NCI-H524 treated with DMSO at 0.1 percent for 48 hours (cell line): ENCODE results near the gene PPME1.

ENCODE experiments used
- DNase-seq: peaks from one replicate; lab custom pipeline; 2025; lab: John Stamatoyannopoulos, UW

PPME1 gene

GRCh38 chr11:74282421-74282820 is 111.3 kb downstream of the PPME1 start:
- DNase-seq: no peak

GRCh38 chr11:74282914-74283371 is 111.9 kb downstream of the PPME1 start:
- no peak for DNase-seq

- no peak for DNase-seq
Observed at GRCh38 chr11:74283580-74284180, 112.6 kb downstream of the PPME1 start.

GRCh38 chr11:74284466-74284865 is 113.4 kb downstream of the PPME1 start:
- no peak for DNase-seq

- no peak for DNase-seq
Observed at GRCh38 chr11:74288161-74288560, 117.1 kb downstream of the PPME1 start.

- no peak for DNase-seq
Observed at GRCh38 chr11:74288911-74289310, 117.8 kb downstream of the PPME1 start.

GRCh38 chr11:74297484-74297883 is 126.4 kb downstream of the PPME1 start:
- DNase-seq: no peak

- DNase-seq: no peak
Observed at GRCh38 chr11:74299015-74299414, 127.9 kb downstream of the PPME1 start.
